ENCODE results near the gene ARL15.

GRCh38 chr5:54344653-54345052 is 34.3 kb upstream of the ARL15 start:
- TF ChIP-seq, protein P1, sequence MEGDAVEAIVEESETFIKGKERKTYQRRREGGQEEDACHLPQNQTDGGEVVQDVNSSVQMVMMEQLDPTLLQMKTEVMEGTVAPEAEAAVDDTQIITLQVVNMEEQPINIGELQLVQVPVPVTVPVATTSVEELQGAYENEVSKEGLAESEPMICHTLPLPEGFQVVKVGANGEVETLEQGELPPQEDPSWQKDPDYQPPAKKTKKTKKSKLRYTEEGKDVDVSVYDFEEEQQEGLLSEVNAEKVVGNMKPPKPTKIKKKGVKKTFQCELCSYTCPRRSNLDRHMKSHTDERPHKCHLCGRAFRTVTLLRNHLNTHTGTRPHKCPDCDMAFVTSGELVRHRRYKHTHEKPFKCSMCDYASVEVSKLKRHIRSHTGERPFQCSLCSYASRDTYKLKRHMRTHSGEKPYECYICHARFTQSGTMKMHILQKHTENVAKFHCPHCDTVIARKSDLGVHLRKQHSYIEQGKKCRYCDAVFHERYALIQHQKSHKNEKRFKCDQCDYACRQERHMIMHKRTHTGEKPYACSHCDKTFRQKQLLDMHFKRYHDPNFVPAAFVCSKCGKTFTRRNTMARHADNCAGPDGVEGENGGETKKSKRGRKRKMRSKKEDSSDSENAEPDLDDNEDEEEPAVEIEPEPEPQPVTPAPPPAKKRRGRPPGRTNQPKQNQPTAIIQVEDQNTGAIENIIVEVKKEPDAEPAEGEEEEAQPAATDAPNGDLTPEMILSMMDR (IDR thresholded peaks at IDR 0.05) = no peak
- TF ChIP-seq EP300 (IDR thresholded peaks at IDR 0.05) = no peak
